Parathyroid adenoma (tissue), 2 donors: ENCODE measurements around the gene ARFIP1.
A peak's percentile ranks its signal among the peaks of the same experiment; 100 is the strongest.

Experiments used
- H2AFZ ChIP-seq: fragments of 300-600 bp; sonication (generic); one replicate; pipeline ENCODE4 v1.7.0; 2017; ENCODE audit warnings: antibody characterized with exemption, mild to moderate bottlenecking
- H3K27ac ChIP-seq: fragments of 300-600 bp; sonication (generic); one replicate; pipeline ENCODE4 v1.7.0; 2017
- H3K27me3 ChIP-seq: fragments of 300-600 bp; sonication (generic); one replicate; pipeline ENCODE4 v1.7.0; 2017; ENCODE audit warnings: low read length; ENCODE audit not compliant: control insufficient read depth, insufficient read depth
- H3K36me3 ChIP-seq: fragments of 300-600 bp; sonication (generic); one replicate; pipeline ENCODE4 v1.7.0; 2017; ENCODE audit warnings: low read length; ENCODE audit not compliant: control insufficient read depth, insufficient read depth
- H3K4me1 ChIP-seq: fragments of 300-600 bp; sonication (generic); one replicate; pipeline ENCODE4 v1.7.0; 2017; ENCODE audit warnings: control low read depth
- H3K4me2 ChIP-seq: fragments of 300-600 bp; sonication (generic); one replicate; pipeline ENCODE4 v1.7.0; 2017; ENCODE audit warnings: low read length
- H3K4me3 ChIP-seq: fragments of 300-600 bp; sonication (generic); one replicate; pipeline ENCODE4 v1.7.0; 2017; ENCODE audit warnings: low read depth, low read length
- H3K79me2 ChIP-seq: fragments of 300-600 bp; sonication (generic); one replicate; pipeline ENCODE4 v1.7.0; 2017; ENCODE audit warnings: control low read depth
- H3K9ac ChIP-seq: fragments of 300-600 bp; sonication (generic); one replicate; pipeline ENCODE4 v1.7.0; 2017; ENCODE audit warnings: mild to moderate bottlenecking
- H3K9me3 ChIP-seq: fragments of 300-600 bp; sonication (generic); one replicate; pipeline ENCODE4 v1.7.0; 2017; ENCODE audit warnings: low read length; ENCODE audit not compliant: control insufficient read depth
- CTCF ChIP-seq: fragments of 300-600 bp; sonication (generic); IDR thresholded peaks from one replicate; pipeline ENCODE4 v1.7.0; 2017; ENCODE audit warnings: antibody characterized with exemption, mild to moderate bottlenecking
- donor health status: primary hyperparathyroidism.

Gene ARFIP1

GRCh38 chr4:152960082-152960481 is 180.3 kb downstream of the ARFIP1 start:
- Histone ChIP-seq H3K27ac (peak overlapping the region; percentile 96), H3K4me3 (no peak overlapping the region), H3K4me1 (peaks cover 49% of the 10 kb centered on the region), H2AFZ (no peak overlapping the region), H3K9ac (no peak overlapping the region), H3K79me2 (peaks cover 2% of the 10 kb centered on the region), H3K9me3 (no peaks in the 10 kb centered on the region), H3K36me3 (no peaks in the 10 kb centered on the region), H3K27me3 (no peaks in the 10 kb centered on the region), H3K4me2 (no peak overlapping the region)
- TF ChIP-seq CTCF, result no peak

GRCh38 chr4:152961014-152961772 is 181.4 kb downstream of the ARFIP1 start:
- Histone ChIP-seq H3K9me3 (no peaks in the 10 kb centered on the region), H2AFZ (peak overlapping the region; percentile 54), H3K36me3 (no peaks in the 10 kb centered on the region), H3K27me3 (no peaks in the 10 kb centered on the region), H3K9ac (no peak overlapping the region), H3K4me3 (no peak overlapping the region), H3K27ac (peak overlapping the region; percentile 96), H3K4me1 (peaks cover 47% of the 10 kb centered on the region), H3K4me2 (peak overlapping the region; percentile 16), H3K79me2 (peaks cover 2% of the 10 kb centered on the region)
- TF ChIP-seq CTCF, result no peak

GRCh38 chr4:152961773-152962115 is 182.0 kb downstream of the ARFIP1 start:
- peak overlapping the region; percentile 96 for H3K27ac ChIP-seq
- H3K4me2 ChIP-seq, result peak overlapping the region; percentile 16
- no peak overlapping the region for H3K9ac ChIP-seq
- peaks cover 44% of the 10 kb centered on the region for H3K4me1 ChIP-seq
- H3K9me3 ChIP-seq, result no peaks in the 10 kb centered on the region
- no peaks in the 10 kb centered on the region for H3K27me3 ChIP-seq
- H2AFZ ChIP-seq, result no peak overlapping the region
- H3K4me3 ChIP-seq, result no peak overlapping the region
- peaks cover 2% of the 10 kb centered on the region for H3K79me2 ChIP-seq
- TF ChIP-seq CTCF, result no peak
- no peaks in the 10 kb centered on the region for H3K36me3 ChIP-seq
